Glomerular endothelial cell (primary cell): ENCODE results near the gene MGME1. TPM values are rescaled to one million over a fixed set of nuclear protein-coding genes. Genes with fewer than 3 reads are reported as not detected.

Experiments used
- DNase-seq: peaks from one replicate; pipeline ENCODE4 v3.0.0-alpha.2; 2011; ENCODE audit warnings: low read depth, low spot score; ENCODE audit errors: extremely low read depth
- total RNA-seq: library from RNA; depleted of rRNA; stranded (reverse); fragments of >200 nt; gene quantifications from 2 replicates; pipeline ENCODE4 v1.2.3, GENCODE V29; 2015

MGME1 gene
- total RNA-seq, 1 donor from 2014 or later: 18.6 TPM

GRCh38 chr20:17940224-17940971 lies 28.4 kb upstream of the MGME1 start:
- no peak for DNase-seq

- DNase-seq: no peak
Measured at GRCh38 chr20:17941087-17941825, 27.6 kb upstream of the MGME1 start.

- DNase-seq: no peak
Measured at GRCh38 chr20:17941826-17942196, 27.0 kb upstream of the MGME1 start.

- DNase-seq: no peak
Measured at GRCh38 chr20:17943343-17943742, 25.5 kb upstream of the MGME1 start.

- DNase-seq: no peak
Measured at GRCh38 chr20:17944854-17945474, 23.9 kb upstream of the MGME1 start.

GRCh38 chr20:17946040-17946439 lies 22.8 kb upstream of the MGME1 start:
- no peak for DNase-seq

GRCh38 chr20:17946572-17947473 lies 22.0 kb upstream of the MGME1 start:
- DNase-seq: no peak

- no peak for DNase-seq
Measured at GRCh38 chr20:17947474-17947815, 21.4 kb upstream of the MGME1 start.

GRCh38 chr20:17948442-17948841 lies 20.4 kb upstream of the MGME1 start:
- DNase-seq: no peak

- no peak for DNase-seq
Measured at GRCh38 chr20:17949899-17950298, 18.9 kb upstream of the MGME1 start.

GRCh38 chr20:17950670-17951069 lies 18.1 kb upstream of the MGME1 start:
- DNase-seq: no peak

GRCh38 chr20:17951323-17951722 lies 17.5 kb upstream of the MGME1 start:
- no peak for DNase-seq

- DNase-seq: no peak
Measured at GRCh38 chr20:17952692-17953684, 15.8 kb upstream of the MGME1 start.

- no peak for DNase-seq
Measured at GRCh38 chr20:17953935-17954334, 14.9 kb upstream of the MGME1 start.

GRCh38 chr20:17955302-17955701 lies 13.5 kb upstream of the MGME1 start:
- DNase-seq: no peak

GRCh38 chr20:17956099-17956685 lies 12.6 kb upstream of the MGME1 start:
- DNase-seq: no peak

- DNase-seq: no peak
Measured at GRCh38 chr20:17957505-17958363, 11.1 kb upstream of the MGME1 start.
